HT1080 (cell line): ENCODE data around the gene GRID1. TPM values are rescaled to one million over a fixed set of nuclear protein-coding genes. Genes with fewer than 3 reads are reported as not detected.

Experiments
- DNase-seq: peaks from one replicate; pipeline ENCODE4 v3.0.0-alpha.2; 2015; ENCODE audit warnings: low read depth
- total RNA-seq: library from RNA; depleted of rRNA; stranded (reverse); fragments of >200 nt; shearing (Covaris generic); gene quantifications from 2 replicates; pipeline ENCODE4 v1.2.3, GENCODE V29; 2014

GRID1 gene
- total RNA-seq, 1 experiment from 2014 or later: 5.4 TPM

- peak; percentile 50 for DNase-seq
Measured at GRCh38 chr10:86175476-86175875, 191.1 kb downstream of the GRID1 start.

- no peak for DNase-seq
Measured at GRCh38 chr10:86172301-86172700, 194.3 kb downstream of the GRID1 start.

DNA sequence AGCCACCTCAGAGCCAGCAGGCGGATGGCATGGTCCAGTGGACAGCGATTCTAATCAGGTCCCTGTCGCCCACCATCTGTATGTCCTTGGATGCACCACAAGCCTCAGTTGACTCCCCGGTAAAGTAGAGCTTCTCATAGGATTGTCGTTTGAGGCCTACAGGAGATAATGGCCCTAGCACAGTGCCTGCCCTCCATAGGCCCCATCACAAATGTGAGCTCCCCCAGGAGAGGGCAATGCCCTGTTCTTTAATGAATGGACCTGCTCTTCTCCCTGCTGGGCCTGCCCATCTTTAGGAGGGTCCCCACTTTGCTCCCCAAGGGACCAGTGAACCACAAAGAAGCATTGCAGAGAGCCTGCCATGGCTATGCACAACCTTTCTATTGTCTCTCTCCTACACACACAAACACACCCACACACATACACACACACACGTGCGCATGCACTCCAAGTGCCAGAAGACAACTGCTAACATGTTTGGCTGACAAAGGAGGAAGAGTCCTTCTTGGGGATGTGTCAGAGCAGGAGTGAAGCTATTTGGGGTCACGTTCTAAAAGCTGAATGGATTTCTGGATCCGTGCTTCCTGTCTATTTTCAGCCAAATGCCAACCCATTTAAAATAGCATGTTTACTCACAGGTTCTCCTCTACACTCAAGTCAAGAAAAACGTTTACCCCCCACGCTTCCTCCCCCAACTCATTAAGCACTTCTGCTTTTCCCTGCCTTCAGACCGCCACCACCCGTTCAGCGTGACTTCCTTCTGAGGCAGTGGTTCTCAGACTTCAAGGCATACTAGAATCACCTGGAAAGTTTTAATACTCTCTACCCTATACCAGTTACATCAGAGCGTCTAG is 196.1 kb downstream of the GRID1 start:
- no peak for DNase-seq

- DNase-seq: peak; percentile 75
Measured at GRCh38 chr10:86169506-86170254, 196.9 kb downstream of the GRID1 start.

DNA sequence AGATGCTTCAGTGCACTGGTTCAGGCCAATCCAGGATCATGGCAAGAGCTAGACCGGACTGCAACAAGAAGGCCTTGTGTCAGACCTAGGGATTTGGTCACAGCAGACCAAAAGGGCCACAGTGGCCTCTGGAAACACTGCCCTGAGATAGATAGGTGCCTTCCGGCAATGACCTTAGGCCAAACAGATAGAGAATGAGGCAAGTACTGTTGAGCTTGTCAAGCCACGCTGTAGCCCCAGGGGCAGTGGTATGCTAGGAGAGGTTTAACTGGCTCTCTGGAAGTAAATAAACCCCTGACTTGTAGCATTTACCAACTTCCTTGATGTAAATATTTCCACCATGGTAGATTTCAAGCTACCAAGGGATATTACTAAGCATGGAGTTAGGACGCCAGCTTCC is 197.5 kb downstream of the GRID1 start:
- no peak for DNase-seq

GRCh38 chr10:86168256-86168655 is 198.3 kb downstream of the GRID1 start:
- no peak for DNase-seq

- DNase-seq: no peak
Measured at GRCh38 chr10:86167762-86168128, 198.8 kb downstream of the GRID1 start.

DNA sequence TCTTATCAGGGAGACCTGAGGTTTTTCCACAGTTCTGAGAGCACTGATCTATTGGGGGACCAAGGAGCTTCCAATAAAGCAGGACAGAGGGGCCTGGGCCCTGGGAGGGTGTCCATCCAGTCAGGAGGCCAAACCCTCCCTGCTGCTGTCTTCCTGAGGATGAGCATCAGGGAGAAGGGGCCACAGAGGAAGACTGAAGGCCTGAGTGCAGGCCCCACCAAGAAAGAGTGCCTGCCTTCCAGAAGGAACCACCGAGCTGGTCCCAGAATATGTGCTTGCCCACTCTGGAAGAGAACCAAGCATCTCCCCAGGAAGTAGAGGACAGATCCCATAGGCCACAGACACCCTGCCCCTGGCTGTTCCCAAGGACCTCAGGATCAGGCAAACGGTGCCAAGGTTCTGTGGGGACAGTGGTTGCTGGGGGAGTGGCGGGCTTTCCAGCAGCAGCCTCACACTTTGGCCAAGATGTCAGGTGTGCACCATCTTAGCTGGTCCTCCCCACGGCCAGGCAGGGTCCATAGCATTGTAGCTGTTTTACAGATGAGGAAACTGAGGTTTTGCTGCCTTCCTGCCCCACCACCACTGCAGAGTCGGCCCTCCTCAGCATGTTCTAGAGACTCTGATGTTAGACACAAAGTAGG is 199.4 kb downstream of the GRID1 start:
- DNase-seq: no peak

DNA sequence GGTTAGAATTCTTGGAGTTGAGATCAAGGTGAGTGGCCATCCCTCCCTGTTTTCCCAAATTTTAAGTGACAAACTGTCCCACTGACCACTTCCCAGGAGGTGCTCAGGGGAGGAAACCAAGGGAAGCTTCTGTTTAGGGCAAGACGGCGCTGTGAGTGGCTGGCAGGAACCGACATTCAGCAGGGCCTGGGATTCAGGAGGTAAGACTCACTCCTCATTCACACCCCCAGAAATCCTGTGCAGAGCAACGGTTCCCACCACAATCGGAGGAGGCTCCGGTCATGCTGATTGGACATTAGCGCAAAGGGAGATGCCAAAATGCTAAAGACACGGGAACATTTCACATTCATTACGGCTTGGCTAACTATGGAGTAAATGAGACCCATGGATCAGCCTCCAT is 200.9 kb downstream of the GRID1 start:
- DNase-seq: no peak

DNA sequence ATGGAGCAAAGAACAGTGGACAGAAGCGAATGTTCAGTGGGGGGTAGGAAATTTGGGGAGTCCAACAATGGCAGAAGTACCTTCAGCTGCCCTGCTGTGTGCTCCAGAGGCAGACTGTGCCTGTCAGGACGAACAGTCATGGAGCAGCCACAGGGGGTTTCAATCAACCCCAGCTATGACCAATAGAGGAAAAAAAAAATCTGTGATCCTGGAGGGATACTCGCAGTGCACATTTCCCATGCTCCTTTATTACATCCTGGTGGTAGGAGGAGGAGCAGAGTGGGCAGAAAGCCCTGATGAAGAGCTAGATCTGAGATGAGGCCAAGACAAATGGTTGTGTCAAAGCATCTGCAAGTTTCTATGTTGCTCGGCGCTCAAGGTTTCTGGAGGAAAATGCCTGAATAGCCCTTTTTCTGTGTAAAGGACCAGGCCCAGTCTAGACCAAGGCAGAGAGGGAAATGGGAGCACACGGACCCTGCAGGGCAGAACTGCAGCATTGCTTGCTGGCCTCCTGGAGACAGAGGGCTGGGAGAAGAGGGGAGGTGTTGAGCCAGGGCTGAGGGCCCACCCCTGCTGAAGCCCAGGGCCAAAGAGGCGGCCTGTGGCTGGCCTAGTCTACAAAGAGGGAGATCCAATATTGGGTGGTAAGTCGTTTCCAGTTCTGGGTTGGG is 201.5 kb downstream of the GRID1 start:
- DNase-seq: no peak

- DNase-seq: no peak
Measured at GRCh38 chr10:86164174-86164774, 202.3 kb downstream of the GRID1 start.

DNA sequence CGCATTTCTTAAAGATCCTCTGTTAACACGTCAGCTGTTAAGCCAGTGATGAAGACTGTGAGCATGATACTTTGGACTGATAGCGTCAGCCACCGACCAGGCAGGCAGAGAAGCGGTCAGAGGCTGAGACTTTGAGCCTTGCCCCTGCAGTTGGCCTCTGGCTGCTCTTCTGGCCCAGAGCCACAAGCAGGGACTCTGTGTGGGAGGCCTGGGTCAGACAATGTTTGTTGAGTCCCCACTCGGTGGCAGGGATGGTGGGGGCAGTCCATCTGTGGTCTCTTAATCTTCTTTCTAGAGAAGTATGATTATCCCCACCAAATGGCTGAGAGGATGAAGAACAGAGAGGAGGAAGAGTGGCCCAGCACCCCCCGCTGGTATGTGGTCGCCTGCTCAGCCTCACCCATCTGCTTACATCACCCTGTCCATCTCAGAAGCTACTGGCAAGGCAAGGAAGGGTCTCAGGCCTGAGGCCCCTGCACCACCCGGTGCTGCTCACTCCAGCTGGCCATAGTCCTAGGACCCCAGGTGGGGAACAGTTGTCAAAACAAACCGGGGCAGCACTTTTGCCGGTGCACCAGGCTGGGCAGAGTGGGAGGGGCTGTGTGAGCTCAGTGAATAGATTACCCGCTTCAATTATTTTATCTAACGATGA is 202.9 kb downstream of the GRID1 start:
- DNase-seq: peak; percentile 32

DNA sequence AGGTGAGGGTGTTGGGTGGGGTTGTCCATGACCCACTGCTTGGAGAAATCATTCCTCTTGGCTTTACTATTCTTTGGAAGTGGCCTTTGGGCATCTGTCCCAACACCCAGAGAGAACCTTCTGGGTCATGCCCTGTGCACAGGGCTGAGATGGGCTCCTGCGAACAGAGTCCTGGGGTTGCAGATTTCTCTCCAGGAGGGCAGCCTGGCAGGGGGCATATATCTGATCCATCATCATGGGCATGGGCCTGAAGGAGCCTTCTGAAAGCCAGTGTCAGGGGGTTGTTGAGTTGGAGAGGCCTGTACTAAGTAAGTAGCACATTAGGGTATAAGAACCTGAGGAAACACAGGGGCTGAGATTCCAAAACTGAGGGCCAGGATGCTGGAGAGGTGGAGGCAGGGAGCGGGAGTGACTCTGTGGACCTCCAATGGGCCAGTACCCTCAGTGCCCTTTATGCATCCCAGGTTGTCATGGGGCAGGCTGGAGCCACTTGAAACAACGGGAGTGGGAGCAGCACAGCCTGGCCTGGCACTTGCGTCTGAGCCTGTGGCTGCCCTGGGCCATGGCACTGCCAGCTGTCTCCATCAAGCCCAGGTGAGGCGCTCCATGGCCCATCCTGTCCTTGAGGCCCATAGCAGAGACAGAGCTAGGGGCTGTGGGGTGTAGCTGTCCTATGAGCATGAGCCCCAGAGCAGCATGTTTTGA is 203.7 kb downstream of the GRID1 start:
- DNase-seq: no peak

- no peak for DNase-seq
Measured at GRCh38 chr10:86162036-86162435, 204.6 kb downstream of the GRID1 start.

GRCh38 chr10:86160890-86161585 is 205.6 kb downstream of the GRID1 start:
- peak; percentile 87 for DNase-seq

DNA sequence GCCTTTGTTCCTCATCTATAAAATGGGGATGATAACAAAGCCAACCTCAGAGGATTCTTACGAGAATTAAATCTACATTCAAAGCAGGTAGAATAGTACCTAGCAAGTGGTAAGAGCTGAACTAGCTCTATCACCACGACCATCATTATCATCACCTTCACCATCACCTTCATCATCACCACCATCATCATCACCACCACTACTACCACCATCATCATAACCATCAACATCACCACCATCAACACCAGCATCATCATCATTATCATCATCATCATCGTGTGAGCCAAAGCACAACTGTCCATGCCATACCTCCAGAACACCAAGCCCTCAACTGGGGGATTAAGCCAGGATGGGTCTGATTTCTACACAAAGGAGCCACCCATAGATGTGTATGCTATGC is 206.8 kb downstream of the GRID1 start:
- DNase-seq: no peak

DNA sequence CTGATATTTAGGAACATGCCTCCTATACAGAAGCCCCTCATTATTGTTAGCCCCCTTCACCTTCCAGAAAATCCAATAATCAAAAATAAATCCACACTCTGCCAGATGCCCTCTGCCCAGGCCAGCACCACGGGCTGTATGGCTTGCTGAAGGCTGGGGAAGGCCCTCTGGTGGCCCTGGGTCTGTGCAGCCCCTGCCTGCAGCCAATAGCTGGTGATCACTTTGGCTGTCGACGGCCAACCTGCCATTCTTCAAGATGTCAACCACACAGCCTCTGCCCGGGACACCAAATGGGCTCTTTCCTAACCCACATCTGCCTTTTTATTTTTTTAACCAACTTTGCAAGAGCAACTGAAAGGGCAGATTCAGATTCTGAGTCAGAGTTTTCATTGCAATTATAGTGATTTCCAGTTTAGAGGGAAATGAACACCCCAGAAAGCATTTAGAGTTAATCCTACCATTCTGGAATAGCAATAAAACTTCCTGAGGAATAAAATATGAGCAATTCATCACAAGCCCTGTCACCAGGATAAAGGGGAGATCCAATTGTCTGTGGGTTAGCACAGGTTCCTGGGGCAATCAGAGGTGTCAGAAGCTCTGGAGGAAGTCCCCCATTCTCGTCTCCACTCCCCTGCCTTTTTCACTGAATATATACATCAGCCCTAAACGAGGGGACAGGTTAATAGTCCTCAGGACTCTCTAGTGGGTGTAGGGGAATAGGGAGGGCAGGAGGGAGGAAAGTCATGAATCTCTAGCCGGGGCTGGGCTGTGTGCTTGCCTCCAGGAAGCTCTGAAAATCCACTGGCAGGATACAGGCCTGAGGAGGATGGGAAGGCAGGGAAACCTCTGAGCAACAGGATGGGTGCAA is 211.3 kb downstream of the GRID1 start:
- peak; percentile 55 for DNase-seq

DNA sequence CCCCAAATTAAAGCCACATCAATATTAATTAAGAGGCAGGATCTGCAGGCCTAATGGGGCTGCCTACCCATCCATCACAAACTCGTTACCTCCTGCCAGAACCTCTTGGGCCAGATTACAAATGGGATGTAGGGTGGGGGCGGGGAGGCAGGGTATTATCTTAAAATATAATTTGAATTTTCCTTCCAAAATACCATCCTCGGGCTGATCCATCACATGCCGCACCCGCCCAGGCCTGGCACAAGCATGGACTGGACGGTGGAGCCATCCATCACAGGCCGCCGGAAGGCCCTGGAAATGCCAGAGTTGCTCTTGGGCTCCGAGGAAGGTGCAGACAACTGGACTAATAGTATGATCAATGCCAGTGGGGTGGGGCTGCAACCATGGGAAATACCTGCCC is 212.8 kb downstream of the GRID1 start:
- no peak for DNase-seq
